ENCODE measurements around the gene GPANK1.
A peak's percentile ranks its signal among the peaks of the same experiment; 100 is the strongest.

The GPANK1 gene

GRCh38 chr6:31701666-31702404 is 37.0 kb upstream of the GPANK1 start:
- Histone ChIP-seq H3K36me3 (ENCODE audit: insufficient read depth, low read length) (0 out of 2 replicates have a peak, but pooled peaks cover 3% of the 10 kb centered on the region), H3K4me1 (ENCODE audit: insufficient read depth, low read length) (peaks cover 7% of the 10 kb centered on the region; the same call in 1 of the 2 replicates), H3K9ac (ENCODE audit: low read depth, low read length) (peak overlapping the region; percentile 69), H3K9me3 (ENCODE audit: control insufficient read depth, insufficient read depth, low read length) (no peaks in the 10 kb centered on the region)

DNA sequence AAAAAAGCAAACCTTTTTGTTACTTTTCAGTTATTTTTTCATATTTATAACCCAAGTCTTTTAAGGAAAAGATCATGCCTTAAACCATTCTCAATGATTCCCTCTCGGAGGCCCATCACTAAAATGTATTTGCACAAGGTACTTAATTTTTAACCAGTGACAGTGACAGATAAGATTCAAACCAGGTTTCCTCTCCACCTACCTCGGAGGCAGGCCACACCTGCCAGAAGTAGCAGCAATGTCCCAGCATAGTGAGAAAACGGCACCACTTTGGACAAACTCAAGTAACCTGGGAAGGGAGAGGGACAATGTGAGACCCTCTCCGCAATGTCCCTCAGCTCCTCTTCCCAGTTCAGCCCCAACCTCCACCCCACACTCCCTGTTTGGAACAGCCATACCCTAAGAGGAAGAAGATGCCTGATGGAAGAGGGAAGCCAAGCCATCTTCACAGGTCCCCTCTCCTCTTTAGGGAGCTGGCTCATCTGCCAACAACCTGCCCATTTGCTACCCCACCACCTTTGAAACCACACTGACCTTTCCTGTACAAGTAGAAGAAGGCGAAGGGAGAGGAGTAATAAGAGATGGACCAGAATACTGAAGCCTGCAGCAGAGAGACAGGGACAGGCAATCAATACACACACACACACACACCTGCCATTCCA is 36.1 kb upstream of the GPANK1 start:
- no peak overlapping the region for H3K9ac ChIP-seq (ENCODE audit: low read depth, low read length)
- H3K9me3 ChIP-seq (ENCODE audit: control insufficient read depth, insufficient read depth, low read length), result no peaks in the 10 kb centered on the region
- H3K4me1 ChIP-seq (ENCODE audit: insufficient read depth, low read length), result peaks cover 7% of the 10 kb centered on the region; the same call in 1 of the 2 replicates
- 0 out of 2 replicates have a peak, but pooled peaks cover 3% of the 10 kb centered on the region for H3K36me3 ChIP-seq (ENCODE audit: insufficient read depth, low read length)

GRCh38 chr6:31697555-31697954 is 32.8 kb upstream of the GPANK1 start:
- Histone ChIP-seq H3K9ac (ENCODE audit: low read depth, low read length) (no peak overlapping the region), H3K36me3 (ENCODE audit: insufficient read depth, low read length) (peaks cover 3% of the 10 kb centered on the region; the same call in 1 of the 2 replicates)

GRCh38 chr6:31693535-31693934 is 28.7 kb upstream of the GPANK1 start:
- H3K9ac ChIP-seq (ENCODE audit: low read depth, low read length), result no peak overlapping the region

More at GRCh38 chr6:31697555-31697954, 32.8 kb upstream of the GPANK1 start:
- no peaks in the 10 kb centered on the region for H3K9me3 ChIP-seq (ENCODE audit: control insufficient read depth, insufficient read depth, low read length)
- peaks cover 7% of the 10 kb centered on the region; the same call in 1 of the 2 replicates for H3K4me1 ChIP-seq (ENCODE audit: insufficient read depth, low read length)

GRCh38 chr6:31692886-31693285 is 28.1 kb upstream of the GPANK1 start:
- no peak overlapping the region for H3K9ac ChIP-seq (ENCODE audit: low read depth, low read length)
- no peaks in the 10 kb centered on the region for H3K9me3 ChIP-seq (ENCODE audit: control insufficient read depth, insufficient read depth, low read length)
- peaks cover 6% of the 10 kb centered on the region; the same call in 1 of the 2 replicates for H3K4me1 ChIP-seq (ENCODE audit: insufficient read depth, low read length)
- H3K36me3 ChIP-seq (ENCODE audit: insufficient read depth, low read length), result peaks cover 13% of the 10 kb centered on the region

More at GRCh38 chr6:31693535-31693934, 28.7 kb upstream of the GPANK1 start:
- Histone ChIP-seq H3K36me3 (ENCODE audit: insufficient read depth, low read length) (peaks cover 8% of the 10 kb centered on the region), H3K4me1 (ENCODE audit: insufficient read depth, low read length) (peaks cover 6% of the 10 kb centered on the region; the same call in 1 of the 2 replicates), H3K9me3 (ENCODE audit: control insufficient read depth, insufficient read depth, low read length) (no peaks in the 10 kb centered on the region)

- Histone ChIP-seq H3K9ac (ENCODE audit: low read depth, low read length) (no peak overlapping the region), H3K4me1 (ENCODE audit: insufficient read depth, low read length) (peaks cover 6% of the 10 kb centered on the region; the same call in 1 of the 2 replicates), H3K36me3 (ENCODE audit: insufficient read depth, low read length) (peaks cover 15% of the 10 kb centered on the region), H3K9me3 (ENCODE audit: control insufficient read depth, insufficient read depth, low read length) (no peaks in the 10 kb centered on the region)
Observed at GRCh38 chr6:31692353-31692752, 27.6 kb upstream of the GPANK1 start.

DNA sequence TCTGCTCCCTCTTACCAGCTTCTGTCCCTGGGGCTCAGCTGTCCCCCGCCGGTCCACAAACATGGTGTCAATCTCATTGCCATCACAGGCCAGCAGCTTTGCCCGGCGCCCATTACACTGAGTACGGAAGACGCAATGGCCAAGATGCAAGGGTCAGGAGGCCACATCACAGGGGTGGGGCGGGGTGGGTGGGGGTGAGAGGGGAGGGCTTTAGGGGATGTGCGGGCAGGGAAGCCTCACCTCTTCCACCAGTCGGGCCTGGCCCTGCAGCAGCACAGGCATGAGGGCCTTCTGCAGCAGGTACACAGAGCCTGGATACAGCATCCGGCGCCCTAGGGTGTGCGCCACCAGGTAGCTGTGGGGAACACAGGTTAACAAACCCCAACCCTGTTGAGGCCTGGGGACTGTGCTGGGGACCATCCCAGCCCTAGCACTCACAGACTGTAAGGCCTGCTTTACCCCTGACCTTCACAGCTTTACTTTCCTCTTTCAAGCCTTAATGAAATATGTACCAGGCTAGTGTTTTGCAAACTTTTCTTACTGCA is 26.8 kb upstream of the GPANK1 start:
- Histone ChIP-seq H3K4me1 (ENCODE audit: insufficient read depth, low read length) (peaks cover 6% of the 10 kb centered on the region; the same call in 1 of the 2 replicates), H3K9me3 (ENCODE audit: control insufficient read depth, insufficient read depth, low read length) (no peaks in the 10 kb centered on the region), H3K36me3 (ENCODE audit: insufficient read depth, low read length) (peaks cover 15% of the 10 kb centered on the region), H3K9ac (ENCODE audit: low read depth, low read length) (no peak overlapping the region)

GRCh38 chr6:31691078-31691463 is 26.3 kb upstream of the GPANK1 start:
- Histone ChIP-seq H3K9me3 (ENCODE audit: control insufficient read depth, insufficient read depth, low read length) (no peaks in the 10 kb centered on the region), H3K9ac (ENCODE audit: low read depth, low read length) (no peak overlapping the region), H3K36me3 (ENCODE audit: insufficient read depth, low read length) (peaks cover 15% of the 10 kb centered on the region), H3K4me1 (ENCODE audit: insufficient read depth, low read length) (peaks cover 6% of the 10 kb centered on the region; the same call in 1 of the 2 replicates)

DNA sequence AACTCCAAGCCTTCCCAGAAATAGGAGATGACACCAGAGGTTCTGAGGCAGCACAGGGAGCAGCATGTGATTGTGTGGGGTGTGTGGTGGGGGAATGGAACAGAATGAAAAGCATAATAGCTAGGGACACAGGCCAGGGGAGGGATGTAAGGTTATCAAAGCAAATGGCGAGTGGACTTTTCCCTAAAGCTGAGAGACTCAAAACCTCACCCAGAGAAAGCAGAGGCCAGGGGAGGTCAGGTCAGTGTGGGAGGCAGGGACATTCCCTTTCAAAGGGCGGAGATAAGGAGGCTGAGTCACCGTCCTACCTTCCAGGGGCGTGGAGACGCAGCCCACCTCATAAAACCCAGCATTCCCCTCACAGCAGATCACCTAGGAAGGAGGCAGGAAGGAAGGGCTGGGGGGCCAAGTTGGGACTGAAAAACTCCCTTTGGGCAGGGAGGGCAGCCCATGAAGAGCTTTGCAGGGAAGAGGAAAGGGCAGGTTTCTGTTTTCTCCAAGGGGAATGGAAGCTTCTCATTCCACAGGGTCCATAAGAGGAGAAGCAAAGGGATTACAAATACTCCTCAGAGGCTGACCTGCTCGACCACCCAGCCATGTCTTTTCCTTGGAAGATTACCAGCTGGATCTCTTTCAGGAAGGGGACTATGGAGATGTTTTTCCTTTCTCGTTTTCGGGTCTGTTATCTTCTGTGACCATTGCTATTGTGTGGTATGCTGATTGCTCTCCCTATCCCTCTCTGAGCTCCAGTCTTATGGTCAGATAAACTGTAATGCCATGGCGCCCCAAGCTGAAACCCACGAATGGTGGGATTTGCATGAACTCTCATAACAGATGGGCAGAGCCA is 25.7 kb upstream of the GPANK1 start:
- peaks cover 15% of the 10 kb centered on the region for H3K36me3 ChIP-seq (ENCODE audit: insufficient read depth, low read length)
- H3K9ac ChIP-seq (ENCODE audit: low read depth, low read length), result no peak overlapping the region
- peaks cover 6% of the 10 kb centered on the region; the same call in 1 of the 2 replicates for H3K4me1 ChIP-seq (ENCODE audit: insufficient read depth, low read length)
- H3K9me3 ChIP-seq (ENCODE audit: control insufficient read depth, insufficient read depth, low read length), result no peaks in the 10 kb centered on the region

DNA sequence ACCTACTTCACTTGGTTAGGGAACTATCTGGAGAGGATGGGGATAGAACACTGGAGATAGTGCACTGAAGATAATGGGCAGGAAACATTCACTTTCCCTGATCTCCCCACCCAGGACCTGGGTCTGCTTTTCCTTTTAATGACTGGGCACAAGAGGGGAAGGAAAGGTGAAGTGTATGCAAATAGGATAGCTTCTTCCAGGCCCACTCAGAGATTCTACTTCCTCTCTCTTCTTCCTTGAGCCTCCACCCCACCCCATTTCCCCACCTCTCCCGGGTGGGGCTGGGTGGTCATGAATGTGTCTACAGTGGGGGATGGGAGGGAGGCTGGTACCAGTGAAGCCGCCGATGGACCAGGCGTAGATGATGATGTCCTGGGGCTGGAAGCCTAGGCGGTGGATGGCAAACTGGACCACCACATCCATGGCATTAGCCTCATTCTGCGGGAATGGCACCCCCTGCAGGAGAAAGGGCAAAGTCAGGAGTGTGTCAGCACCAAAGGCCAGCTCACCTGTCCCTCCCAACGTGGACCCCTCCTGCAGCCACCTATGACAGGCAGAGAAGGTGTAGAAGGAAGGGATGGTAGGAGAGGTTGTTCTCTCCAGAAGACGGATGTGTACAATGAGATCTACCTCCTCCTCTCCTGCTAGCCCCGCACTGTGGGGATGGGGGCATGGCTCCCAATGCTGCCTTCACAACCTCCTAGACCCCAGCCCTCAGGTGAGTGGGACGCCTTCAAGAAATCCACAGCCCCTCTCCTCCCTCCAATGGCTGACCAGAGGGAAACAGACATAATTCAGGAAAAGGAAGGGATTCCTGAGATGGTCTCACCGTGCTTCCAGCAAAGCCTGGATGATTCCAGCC is 24.7 kb upstream of the GPANK1 start:
- Histone ChIP-seq H3K4me1 (ENCODE audit: insufficient read depth, low read length) (peaks cover 6% of the 10 kb centered on the region; the same call in 1 of the 2 replicates), H3K9me3 (ENCODE audit: control insufficient read depth, insufficient read depth, low read length) (no peaks in the 10 kb centered on the region), H3K36me3 (ENCODE audit: insufficient read depth, low read length) (peaks cover 15% of the 10 kb centered on the region), H3K9ac (ENCODE audit: low read depth, low read length) (no peak overlapping the region)

DNA sequence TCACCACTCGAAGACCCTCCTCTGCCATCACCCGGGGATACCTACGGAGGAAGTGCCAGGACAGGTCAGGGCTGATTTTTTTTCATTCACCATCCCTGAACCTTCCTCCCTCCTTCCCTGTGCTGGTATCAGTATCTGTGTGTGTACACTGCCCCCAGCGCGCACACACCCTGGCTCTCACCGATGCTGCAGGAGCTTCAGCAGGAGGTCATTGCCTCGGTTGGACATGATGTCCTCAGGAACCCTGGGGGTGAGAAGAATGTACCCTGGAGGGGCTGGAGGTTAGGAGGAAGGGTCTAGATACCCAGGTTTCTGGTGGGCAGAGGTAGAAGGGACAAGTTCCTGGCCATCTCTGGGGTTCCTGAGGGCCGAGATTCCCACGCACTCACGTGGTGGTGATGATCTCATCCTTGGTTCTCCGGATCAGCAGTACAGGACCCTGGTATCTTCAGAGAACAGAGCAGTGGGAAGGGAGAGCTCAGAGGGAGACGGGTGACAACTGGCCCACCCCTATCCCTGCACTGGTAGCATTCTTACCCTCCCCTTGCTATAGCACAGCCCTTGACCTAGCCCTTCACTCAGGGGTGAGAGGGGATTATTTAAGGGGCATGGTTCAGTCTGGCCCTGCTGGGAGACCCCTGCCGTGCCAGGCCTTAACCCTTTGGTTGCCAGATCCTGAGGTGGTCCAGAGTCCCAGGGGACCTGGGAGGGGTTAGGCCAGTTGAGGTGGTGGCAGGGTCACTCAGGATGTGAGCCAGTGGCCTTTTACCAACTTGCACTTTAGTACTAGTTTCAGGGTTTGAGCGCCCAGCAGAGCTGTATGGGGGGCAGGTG is 23.3 kb upstream of the GPANK1 start:
- Histone ChIP-seq H3K9ac (ENCODE audit: low read depth, low read length) (no peak overlapping the region), H3K9me3 (ENCODE audit: control insufficient read depth, insufficient read depth, low read length) (no peaks in the 10 kb centered on the region), H3K4me1 (ENCODE audit: insufficient read depth, low read length) (peaks cover 6% of the 10 kb centered on the region; the same call in 1 of the 2 replicates), H3K36me3 (ENCODE audit: insufficient read depth, low read length) (peaks cover 15% of the 10 kb centered on the region)

DNA sequence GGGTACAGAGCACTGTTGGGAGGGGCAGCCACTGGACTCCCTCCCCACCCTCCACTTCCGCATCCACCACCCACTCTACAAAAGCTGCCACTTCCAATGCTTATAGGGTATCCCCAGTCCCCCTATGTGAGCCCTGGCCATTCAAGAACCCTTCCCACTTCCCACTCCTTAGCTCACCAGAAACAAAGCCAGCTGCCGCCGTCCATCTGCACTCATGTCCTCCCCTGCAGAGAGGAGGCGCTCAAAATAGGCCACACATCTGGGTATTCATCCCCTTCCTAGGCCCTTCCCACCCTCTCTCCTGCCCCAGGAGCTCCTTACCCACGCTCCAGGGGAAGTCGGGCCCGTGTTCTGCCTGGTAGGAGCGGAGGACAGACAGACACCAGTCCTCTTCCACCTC is 22.5 kb upstream of the GPANK1 start:
- H3K4me1 ChIP-seq (ENCODE audit: insufficient read depth, low read length), result peaks cover 6% of the 10 kb centered on the region; the same call in 1 of the 2 replicates
- no peak overlapping the region for H3K9ac ChIP-seq (ENCODE audit: low read depth, low read length)
- no peaks in the 10 kb centered on the region for H3K9me3 ChIP-seq (ENCODE audit: control insufficient read depth, insufficient read depth, low read length)
- H3K36me3 ChIP-seq (ENCODE audit: insufficient read depth, low read length), result peaks cover 15% of the 10 kb centered on the region

All from ES-I3 (cell line).